DND-41 (cell line): ENCODE results near the gene PTBP1.

Experiments used
- ATAC-seq: fragments of 200-7000 bp; cut with Tn5 transposase; 3 replicates; pipeline ENCODE4 v1.9.1; 2021; ENCODE audit warnings: low read depth; ENCODE audit not compliant: insufficient read depth
- DNase-seq: peaks from one replicate; pipeline ENCODE4 v3.0.0-alpha.2; 2020
- H2AFZ ChIP-seq: 2 replicates; pipeline ENCODE4 v1.6.0; 2012; ENCODE audit warnings: low read depth, low read length
- H3K27ac ChIP-seq: 2 replicates; pipeline ENCODE4 v1.5.1; 2012; ENCODE audit warnings: low read length, inconsistent platforms
- H3K27me3 ChIP-seq: fragments of 200-600 bp; sonication (generic); 2 replicates; pipeline ENCODE4 v1.6.0; 2012; ENCODE audit warnings: low read length, mild to moderate bottlenecking, inconsistent platforms; ENCODE audit not compliant: insufficient read depth, poor library complexity
- H3K36me3 ChIP-seq: 2 replicates; pipeline ENCODE4 v1.5.1; 2012; ENCODE audit warnings: low read length, inconsistent platforms; ENCODE audit not compliant: insufficient read depth
- H3K4me1 ChIP-seq: 2 replicates; pipeline ENCODE4 v1.5.1; 2012; ENCODE audit warnings: mild to moderate bottlenecking, low read length; ENCODE audit not compliant: insufficient read depth
- H3K4me2 ChIP-seq: 2 replicates; pipeline ENCODE4 v1.6.0; 2012; ENCODE audit warnings: mild to moderate bottlenecking, moderate library complexity, low read length, inconsistent platforms; ENCODE audit not compliant: insufficient read depth
- H3K4me3 ChIP-seq, 2 experiments: fragments of 200-600 bp in 1 of 2; shearing (Covaris generic) in 1 of 2; 2 replicates each; pipeline ENCODE4 v1.5.1; 2012 to 2016; ENCODE audit warnings: inconsistent platforms in 2 of 2, low read length in 2 of 2, mild to moderate bottlenecking in 2 of 2, low read depth in 1 of 2, moderate library complexity in 1 of 2
- H3K79me2 ChIP-seq: 2 replicates; pipeline ENCODE4 v1.6.0; 2012; ENCODE audit warnings: low read length, inconsistent platforms; ENCODE audit not compliant: insufficient read depth
- H3K9ac ChIP-seq: 2 replicates; pipeline ENCODE4 v1.6.0; 2012; ENCODE audit warnings: low read depth, mild to moderate bottlenecking, inconsistent platforms, low read length, moderate library complexity
- H3K9me3 ChIP-seq: 2 replicates; pipeline ENCODE4 v1.5.1; 2012; ENCODE audit warnings: low read length, moderate library complexity, mild to moderate bottlenecking, inconsistent platforms; ENCODE audit not compliant: insufficient read depth, severe bottlenecking
- H4K20me1 ChIP-seq: 2 replicates; pipeline ENCODE4 v1.6.0; 2012; ENCODE audit warnings: low read length; ENCODE audit not compliant: insufficient read depth
- CTCF ChIP-seq: IDR thresholded peaks from 2 replicates; pipeline ENCODE4 v1.5.1; 2012; ENCODE audit warnings: borderline replicate concordance, low read length, moderate library complexity, mild to moderate bottlenecking; ENCODE audit not compliant: poor library complexity, severe bottlenecking; ENCODE audit errors: extremely low read depth
- EZH2 ChIP-seq: IDR thresholded peaks from 3 replicates; pipeline ENCODE4 v1.6.1; 2012; ENCODE audit warnings: borderline replicate concordance, low read depth, mild to moderate bottlenecking, moderate library complexity, low read length, inconsistent platforms; ENCODE audit not compliant: severe bottlenecking

Gene PTBP1

GRCh38 chr19:799076-799881 lies 2.0 kb downstream of the PTBP1 start:
- peak; percentile 2 for TF ChIP-seq CTCF
- TF ChIP-seq EZH2 = no peak
- no peak for ATAC-seq
- H3K27me3 ChIP-seq = no peaks in the 10 kb centered on the region
- H3K27ac ChIP-seq = peak overlapping the region; percentile 83
- no peak overlapping the region for H2AFZ ChIP-seq
- H3K9ac ChIP-seq = peak overlapping the region; percentile 98
- H3K4me2 ChIP-seq = peak overlapping the region; percentile 76
- peaks cover 81% of the 10 kb centered on the region for H3K79me2 ChIP-seq
- peaks cover 64% of the 10 kb centered on the region for H4K20me1 ChIP-seq
- DNase-seq = peak; percentile 22
- no peaks in the 10 kb centered on the region for H3K9me3 ChIP-seq
- H3K4me3 ChIP-seq = peak overlapping the region; percentile 97 to 99; a peak in 3 of 4 replicates
- H3K36me3 ChIP-seq = peaks cover 64% of the 10 kb centered on the region
- H3K4me1 ChIP-seq = peaks cover 50% of the 10 kb centered on the region

- Histone ChIP-seq H3K79me2 (peaks cover 93% of the 10 kb centered on the region), H3K9me3 (no peaks in the 10 kb centered on the region), H3K9ac (peak overlapping the region; percentile 98), H3K4me3 (peak overlapping the region in 1 of 2 experiments; percentile 97; a peak in 2 of 4 replicates), H4K20me1 (peaks cover 76% of the 10 kb centered on the region), H2AFZ (no peak overlapping the region), H3K4me2 (peak overlapping the region; percentile 76), H3K36me3 (peaks cover 76% of the 10 kb centered on the region), H3K27me3 (no peaks in the 10 kb centered on the region), H3K4me1 (peaks cover 50% of the 10 kb centered on the region), H3K27ac (peak overlapping the region; percentile 39; the same call in 1 of the 2 replicates)
- TF ChIP-seq EZH2 = no peak
- TF ChIP-seq CTCF = no peak
- DNase-seq = no peak
- ATAC-seq = no peak
Measured at GRCh38 chr19:800360-801029, 3.2 kb downstream of the PTBP1 start.

GRCh38 chr19:801030-801860 lies 4.0 kb downstream of the PTBP1 start:
- Histone ChIP-seq H3K9me3 (no peaks in the 10 kb centered on the region), H2AFZ (no peak overlapping the region), H3K4me1 (peaks cover 44% of the 10 kb centered on the region), H3K79me2 (peaks cover 95% of the 10 kb centered on the region), H3K27ac (no peak overlapping the region; the same call in 1 of the 2 replicates), H3K36me3 (peaks cover 83% of the 10 kb centered on the region), H3K27me3 (no peaks in the 10 kb centered on the region), H3K9ac (peak overlapping the region; percentile 98; the same call in 1 of the 2 replicates), H3K4me3 (peak overlapping the region in 1 of 2 experiments; percentile 97; a peak in 2 of 4 replicates), H4K20me1 (peaks cover 83% of the 10 kb centered on the region), H3K4me2 (peak overlapping the region; percentile 76)
- ATAC-seq = no peak
- DNase-seq = no peak
- TF ChIP-seq CTCF (no peak), EZH2 (no peak)
